Measurements from ENCODE around the gene ULBP3. TPM values are rescaled to one million over a fixed set of nuclear protein-coding genes. Genes with fewer than 3 reads are reported as not detected.

Gene ULBP3
- polyA plus RNA-seq, 1 donor from 2014 or later, result 2.2 TPM

- TF ChIP-seq EZH2 (IDR thresholded peaks at IDR 0.05; ENCODE audit: borderline replicate concordance, insufficient read depth, low read length, poor library complexity, severe bottlenecking), result no peak
- TF ChIP-seq EP300 (conservative IDR thresholded peaks at IDR 0.05; ENCODE audit: poor library complexity, severe bottlenecking), result no peak
- TF ChIP-seq POLR2AphosphoS5 (IDR thresholded peaks at IDR 0.05), result no peak
- Histone ChIP-seq H3K4me3 (ENCODE audit: low read length) (no peak overlapping the region), H3K4me2 (ENCODE audit: low read length) (no peak overlapping the region), H3K79me2 (replicated peaks; ENCODE audit: insufficient read depth, low read length) (no peaks in the 10 kb centered on the region), H2AFZ (ENCODE audit: low read depth, low read length) (no peak overlapping the region), H3K27me3 (ENCODE audit: insufficient read depth, low read depth, low read length) (no peaks in the 10 kb centered on the region), H4K20me1 (ENCODE audit: insufficient read depth) (no peaks in the 10 kb centered on the region), H3K9me2 (ENCODE audit: insufficient read depth, low read length) (no peaks in the 10 kb centered on the region), H3F3A (ENCODE audit: insufficient read depth, low read length, poor library complexity, severe bottlenecking) (no peaks in the 10 kb centered on the region), H3K36me3 (ENCODE audit: insufficient read depth, low read length) (no peaks in the 10 kb centered on the region), H3K9me3 (ENCODE audit: low read length) (no peaks in the 10 kb centered on the region), H3K9ac (ENCODE audit: low read length) (no peak overlapping the region), H3K27ac (ENCODE audit: low read length) (no peak overlapping the region)
Measured at GRCh38 chr6:150056156-150056555, 12.8 kb downstream of the ULBP3 start.

- no peak overlapping the region for H3K4me3 ChIP-seq (ENCODE audit: low read length)
- no peaks in the 10 kb centered on the region for H3K9me3 ChIP-seq (ENCODE audit: low read length)
- H2AFZ ChIP-seq (ENCODE audit: low read depth, low read length), result no peak overlapping the region
- TF ChIP-seq CTCF (IDR thresholded peaks at IDR 0.05; ENCODE audit: poor library complexity, severe bottlenecking) (no peak), EP300 (conservative IDR thresholded peaks at IDR 0.05; ENCODE audit: poor library complexity, severe bottlenecking) (no peak), POLR2AphosphoS5 (IDR thresholded peaks at IDR 0.05) (no peak), MXI1 (conservative IDR thresholded peaks at IDR 0.05; ENCODE audit: poor library complexity, severe bottlenecking) (no peak), REST (IDR thresholded peaks at IDR 0.05; ENCODE audit: borderline replicate concordance) (no peak), TAF1 (IDR thresholded peaks at IDR 0.05; ENCODE audit: low read depth) (no peak), EZH2 (IDR thresholded peaks at IDR 0.05; ENCODE audit: borderline replicate concordance, insufficient read depth, low read length, poor library complexity, severe bottlenecking) (no peak), RAD21 (conservative IDR thresholded peaks at IDR 0.05) (no peak), SMC3 (conservative IDR thresholded peaks at IDR 0.05; ENCODE audit: poor library complexity) (no peak)
- H3K4me2 ChIP-seq (ENCODE audit: low read length), result no peak overlapping the region
- H3K9ac ChIP-seq (ENCODE audit: low read length), result no peak overlapping the region
- H3K27ac ChIP-seq (ENCODE audit: low read length), result no peak overlapping the region
- no peaks in the 10 kb centered on the region for H3K79me2 ChIP-seq (replicated peaks; ENCODE audit: insufficient read depth, low read length)
- no peaks in the 10 kb centered on the region for H3K9me2 ChIP-seq (ENCODE audit: insufficient read depth, low read length)
- H3K36me3 ChIP-seq (ENCODE audit: insufficient read depth, low read length), result no peaks in the 10 kb centered on the region
- no peaks in the 10 kb centered on the region for H3F3A ChIP-seq (ENCODE audit: insufficient read depth, low read length, poor library complexity, severe bottlenecking)
- no peaks in the 10 kb centered on the region for H3K27me3 ChIP-seq (ENCODE audit: insufficient read depth, low read depth, low read length)
- no peaks in the 10 kb centered on the region for H4K20me1 ChIP-seq (ENCODE audit: insufficient read depth)
Measured at GRCh38 chr6:150055131-150055530, 13.8 kb downstream of the ULBP3 start.

GRCh38 chr6:150053450-150053849, 15.5 kb downstream of the ULBP3 start:
- Histone ChIP-seq H3K4me2 (ENCODE audit: low read length) (no peak overlapping the region), H3K9me2 (ENCODE audit: insufficient read depth, low read length) (no peaks in the 10 kb centered on the region), H3F3A (ENCODE audit: insufficient read depth, low read length, poor library complexity, severe bottlenecking) (no peaks in the 10 kb centered on the region), H2AFZ (ENCODE audit: low read depth, low read length) (no peak overlapping the region), H3K79me2 (replicated peaks; ENCODE audit: insufficient read depth, low read length) (no peaks in the 10 kb centered on the region), H4K20me1 (ENCODE audit: insufficient read depth) (no peaks in the 10 kb centered on the region), H3K27me3 (ENCODE audit: insufficient read depth, low read depth, low read length) (no peaks in the 10 kb centered on the region), H3K36me3 (ENCODE audit: insufficient read depth, low read length) (no peaks in the 10 kb centered on the region), H3K27ac (ENCODE audit: low read length) (no peak overlapping the region), H3K4me3 (ENCODE audit: low read length) (no peak overlapping the region), H3K9ac (ENCODE audit: low read length) (no peak overlapping the region), H3K9me3 (ENCODE audit: low read length) (no peaks in the 10 kb centered on the region)
- TF ChIP-seq REST (IDR thresholded peaks at IDR 0.05; ENCODE audit: borderline replicate concordance) (no peak), POLR2AphosphoS5 (IDR thresholded peaks at IDR 0.05) (no peak), CTCF (IDR thresholded peaks at IDR 0.05; ENCODE audit: poor library complexity, severe bottlenecking) (no peak), EP300 (conservative IDR thresholded peaks at IDR 0.05; ENCODE audit: poor library complexity, severe bottlenecking) (no peak), SMC3 (conservative IDR thresholded peaks at IDR 0.05; ENCODE audit: poor library complexity) (no peak), TAF1 (IDR thresholded peaks at IDR 0.05; ENCODE audit: low read depth) (no peak), EZH2 (IDR thresholded peaks at IDR 0.05; ENCODE audit: borderline replicate concordance, insufficient read depth, low read length, poor library complexity, severe bottlenecking) (no peak)
